GM12873 (cell line): ENCODE data around the gene HTRA1.

ENCODE experiments used
- TF ChIP-seq, protein P1 (sequence below): IDR thresholded peaks from 2 replicates; pipeline ENCODE4 v1.5.1; 2012; ENCODE audit warnings: low read depth, mild to moderate bottlenecking, moderate library complexity, low read length, control low read depth; ENCODE audit not compliant: insufficient read depth; ENCODE audit errors: missing control alignments

Gene HTRA1

DNA sequence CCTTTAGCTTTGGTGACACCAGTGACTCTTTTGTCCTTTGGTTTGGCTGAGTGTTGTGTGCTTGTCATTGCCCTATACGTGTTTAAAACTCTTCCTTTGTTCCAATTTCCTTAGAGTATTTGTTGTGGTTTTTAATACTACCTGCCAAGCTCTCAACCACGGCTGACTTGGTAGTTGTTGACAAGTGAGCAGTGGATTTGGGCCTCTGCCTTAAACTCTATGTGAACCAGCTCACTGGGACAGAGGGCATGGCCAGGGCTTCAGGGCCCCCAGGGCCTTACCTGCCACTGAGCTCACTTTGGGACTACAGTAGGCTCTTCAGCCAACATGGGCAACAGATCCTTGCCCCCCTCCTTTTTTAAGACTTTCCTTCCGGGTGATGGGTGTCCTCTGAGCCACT, 89.6 kb downstream of the HTRA1 start:
- TF ChIP-seq, protein P1, sequence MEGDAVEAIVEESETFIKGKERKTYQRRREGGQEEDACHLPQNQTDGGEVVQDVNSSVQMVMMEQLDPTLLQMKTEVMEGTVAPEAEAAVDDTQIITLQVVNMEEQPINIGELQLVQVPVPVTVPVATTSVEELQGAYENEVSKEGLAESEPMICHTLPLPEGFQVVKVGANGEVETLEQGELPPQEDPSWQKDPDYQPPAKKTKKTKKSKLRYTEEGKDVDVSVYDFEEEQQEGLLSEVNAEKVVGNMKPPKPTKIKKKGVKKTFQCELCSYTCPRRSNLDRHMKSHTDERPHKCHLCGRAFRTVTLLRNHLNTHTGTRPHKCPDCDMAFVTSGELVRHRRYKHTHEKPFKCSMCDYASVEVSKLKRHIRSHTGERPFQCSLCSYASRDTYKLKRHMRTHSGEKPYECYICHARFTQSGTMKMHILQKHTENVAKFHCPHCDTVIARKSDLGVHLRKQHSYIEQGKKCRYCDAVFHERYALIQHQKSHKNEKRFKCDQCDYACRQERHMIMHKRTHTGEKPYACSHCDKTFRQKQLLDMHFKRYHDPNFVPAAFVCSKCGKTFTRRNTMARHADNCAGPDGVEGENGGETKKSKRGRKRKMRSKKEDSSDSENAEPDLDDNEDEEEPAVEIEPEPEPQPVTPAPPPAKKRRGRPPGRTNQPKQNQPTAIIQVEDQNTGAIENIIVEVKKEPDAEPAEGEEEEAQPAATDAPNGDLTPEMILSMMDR, result no peak

DNA sequence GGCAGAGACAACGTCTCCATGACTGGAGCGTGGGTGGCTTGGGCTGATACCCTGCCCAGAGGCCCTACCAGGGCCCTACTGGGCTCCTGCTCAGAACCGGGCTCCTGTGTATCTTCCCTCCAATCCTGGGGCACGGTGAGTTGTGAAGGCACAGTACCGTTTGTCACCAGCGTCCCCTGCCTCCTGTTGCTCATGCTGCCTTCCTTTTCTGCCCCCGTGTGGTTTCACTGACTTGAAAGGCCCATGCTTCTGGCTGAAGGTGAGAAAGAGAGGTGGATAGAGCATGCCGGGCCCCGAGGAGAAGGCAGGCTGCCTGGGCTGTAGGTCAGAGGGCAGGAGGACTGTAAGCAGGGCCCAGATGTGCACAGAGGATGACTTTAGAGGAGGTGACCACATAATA, 90.1 kb downstream of the HTRA1 start:
- TF ChIP-seq, protein P1, result peak; percentile 13

DNA sequence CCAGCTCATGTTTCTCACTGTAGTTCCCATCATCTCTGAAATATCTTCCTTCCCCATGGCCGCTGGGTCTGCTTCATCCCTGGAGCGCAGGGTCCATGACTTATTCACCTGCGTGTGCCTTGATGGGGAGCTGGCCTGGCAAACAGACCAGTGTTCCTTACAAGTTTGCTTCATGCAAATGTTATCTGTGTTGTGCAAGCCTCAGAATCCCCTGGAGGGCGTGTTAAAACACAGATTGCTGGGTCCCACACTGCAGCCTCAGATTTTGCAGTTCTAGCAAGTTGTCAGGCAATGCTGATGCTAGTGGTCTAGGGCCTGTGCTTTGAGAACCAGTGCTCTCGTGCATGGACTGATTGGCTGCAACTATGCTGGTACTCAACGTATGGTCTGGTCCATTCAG, 92.0 kb downstream of the HTRA1 start:
- TF ChIP-seq, protein P1, result no peak

DNA sequence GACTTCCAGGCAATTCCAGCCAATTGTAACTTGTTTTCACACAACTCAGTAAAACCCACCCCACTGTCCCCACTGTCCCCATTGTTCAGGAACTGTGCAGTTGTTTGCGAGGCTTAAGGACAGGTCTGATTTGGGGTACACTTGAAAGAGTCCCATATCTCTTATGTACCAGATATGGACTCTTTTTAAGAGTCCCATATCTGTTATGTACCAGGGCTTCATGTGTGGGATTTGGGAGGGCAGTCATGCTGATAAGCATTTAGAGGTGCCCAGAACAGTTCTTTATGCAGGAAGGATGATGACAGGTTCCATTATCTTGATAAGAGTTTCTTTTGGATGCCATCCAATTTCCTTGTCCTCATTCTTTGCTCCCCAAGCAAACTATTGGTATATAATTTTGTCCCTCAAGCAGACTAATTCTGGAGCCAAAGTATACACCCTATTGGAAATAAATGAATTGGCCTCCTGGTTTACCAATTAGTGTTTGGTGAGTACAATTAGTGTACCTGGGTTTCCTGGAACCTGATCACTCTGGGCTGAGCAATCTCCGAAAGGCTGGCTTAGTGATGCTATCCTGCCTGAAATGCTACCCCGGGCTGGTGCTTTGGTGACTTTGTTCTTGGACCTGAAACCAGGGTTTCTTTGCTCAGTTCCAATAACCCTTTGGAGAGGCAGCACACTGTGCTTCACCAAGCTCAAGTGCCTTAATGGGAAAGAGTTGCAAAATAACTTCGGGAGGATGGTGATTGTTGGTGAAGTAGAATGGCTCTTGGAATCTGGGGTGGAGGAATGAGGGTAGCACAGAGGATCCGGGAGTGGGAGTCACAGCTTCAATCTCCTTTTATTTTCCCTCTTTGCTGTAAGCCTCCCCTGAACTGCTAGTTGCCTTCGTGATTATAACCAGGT, 93.0 kb downstream of the HTRA1 start:
- TF ChIP-seq, protein P1, result no peak

DNA sequence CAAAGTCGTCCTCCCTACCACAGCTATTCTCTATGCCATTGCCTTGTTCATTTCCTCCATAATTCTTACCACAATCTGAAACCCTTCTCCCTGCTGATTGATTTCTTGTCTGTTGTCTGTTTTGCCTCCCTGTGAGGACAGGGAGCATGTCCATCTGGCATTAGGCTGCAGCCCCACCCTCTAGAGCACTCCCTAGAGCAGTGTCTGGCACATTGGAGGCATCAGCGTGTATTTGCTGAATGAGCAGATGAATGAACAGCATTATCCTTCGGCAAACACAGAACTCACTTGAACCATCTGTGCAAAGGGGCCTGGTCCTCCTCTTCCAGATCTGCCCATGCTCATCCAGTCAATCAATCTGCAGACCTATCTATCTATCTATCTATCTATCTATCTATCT, 94.1 kb downstream of the HTRA1 start:
- TF ChIP-seq, protein P1, result no peak

DNA sequence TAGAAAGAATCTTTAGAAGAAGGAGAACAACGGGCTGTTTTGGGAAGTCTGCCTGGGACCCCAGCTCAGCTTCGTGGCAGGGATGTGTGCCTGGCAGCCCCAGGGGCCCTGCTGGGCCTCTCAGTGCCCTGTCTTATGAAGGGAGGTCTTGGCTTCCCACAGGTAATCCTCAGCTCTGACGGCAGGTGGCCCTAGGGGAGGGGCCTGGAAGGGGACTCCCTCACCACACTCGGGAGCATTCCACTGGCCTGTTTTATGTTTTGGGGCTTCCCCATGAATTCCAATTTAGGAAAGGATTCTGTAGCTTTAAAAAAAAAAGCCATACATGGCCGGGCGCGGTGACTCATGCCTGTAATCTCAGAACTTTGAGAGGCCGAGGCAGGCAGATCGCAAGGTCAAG, 96.2 kb downstream of the HTRA1 start:
- TF ChIP-seq, protein P1, result no peak

DNA sequence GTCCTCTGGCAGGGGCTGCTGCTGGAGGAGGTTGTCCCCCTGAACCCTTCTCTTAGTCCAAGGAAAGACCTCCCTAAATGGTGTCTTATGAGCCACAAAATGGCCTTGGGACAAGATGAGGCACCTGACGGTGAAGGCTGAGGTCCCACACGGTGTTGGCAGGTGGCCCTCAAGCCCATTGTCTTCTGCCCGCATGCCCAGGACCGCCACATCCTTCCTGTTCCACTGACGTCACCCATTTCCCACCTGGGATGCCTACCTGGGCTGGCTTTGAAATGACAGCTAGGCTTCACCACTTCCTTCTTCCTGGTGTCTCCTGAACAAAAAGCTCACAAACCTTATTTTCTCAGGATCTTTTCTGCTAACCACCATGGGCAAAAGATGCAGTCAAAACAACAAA, 97.1 kb downstream of the HTRA1 start:
- TF ChIP-seq, protein P1, result no peak
